NCI-H1048 (cell line): Measurements from ENCODE around the gene DHFR.
A peak's percentile ranks its signal among the peaks of the same experiment; 100 is the strongest.
"Not testable (repeated sequence)": the region's sequence is repeated elsewhere in the genome, so short reads cannot be mapped to it uniquely, and the experiment has no call there.

Experiments
- DNase-seq: peaks from one replicate; lab custom pipeline; 2025; lab: John Stamatoyannopoulos, UW

The DHFR gene

GRCh38 chr5:80654391-80655230, at the start of gene DHFR, which contains the start of gene MSH3:
Gene DHFR, minus strand, starts transcription at chr5:80654983. Its CDS starts 494 bp downstream, at chr5:80654489.
Gene MSH3, plus strand, starts transcription at chr5:80654652. Its CDS starts 76 bp downstream, at chr5:80654728.
- DNase-seq: peak; percentile 71

DNA sequence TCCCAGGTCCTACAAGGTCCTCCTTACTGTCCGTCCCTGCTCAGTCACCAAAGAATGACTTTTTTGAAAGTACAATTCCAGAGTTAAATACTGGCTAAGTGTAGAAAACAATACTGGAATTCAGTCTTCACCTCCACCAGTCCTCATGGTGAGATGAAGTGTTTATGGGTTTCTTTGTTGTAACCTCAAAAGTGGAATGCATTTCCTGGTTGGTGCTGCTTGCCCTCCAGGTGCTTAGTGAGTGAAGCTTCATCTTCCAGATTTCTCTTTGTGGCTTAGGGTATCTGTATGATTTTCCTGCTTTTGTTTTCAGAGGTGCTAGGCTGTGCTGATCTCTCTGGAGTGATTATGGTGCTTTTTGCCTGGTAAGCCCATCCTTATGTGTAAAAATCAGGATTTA, 49.4 kb upstream of the DHFR start:
- DNase-seq: no peak

GRCh38 chr5:80703747-80704146, 49.0 kb upstream of the DHFR start:
- DNase-seq: no peak

- no peak for DNase-seq
These were observed 48.5 kb upstream of the DHFR start for GRCh38 chr5:80703291-80703690.

DNA sequence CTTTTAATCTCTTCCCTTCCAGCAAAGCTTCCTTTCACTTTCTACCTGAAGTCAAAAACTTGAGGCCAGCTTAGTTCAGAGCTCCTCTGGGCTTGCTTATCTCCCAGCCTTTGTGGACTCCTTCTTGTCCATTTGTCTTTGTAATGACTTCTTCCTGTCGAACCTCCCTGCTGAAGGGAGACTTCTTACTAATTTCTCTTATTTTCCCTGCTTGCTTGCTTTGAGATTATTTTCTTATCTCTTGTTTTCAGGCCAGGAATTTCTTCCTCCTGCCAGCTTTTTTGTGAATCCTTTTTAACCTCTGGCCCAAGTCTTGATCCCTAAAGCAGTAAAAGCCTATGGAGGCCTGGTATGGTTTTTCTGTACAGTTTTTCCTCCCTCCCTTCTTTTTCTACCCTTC, 46.8 kb upstream of the DHFR start:
- no peak for DNase-seq

DNA sequence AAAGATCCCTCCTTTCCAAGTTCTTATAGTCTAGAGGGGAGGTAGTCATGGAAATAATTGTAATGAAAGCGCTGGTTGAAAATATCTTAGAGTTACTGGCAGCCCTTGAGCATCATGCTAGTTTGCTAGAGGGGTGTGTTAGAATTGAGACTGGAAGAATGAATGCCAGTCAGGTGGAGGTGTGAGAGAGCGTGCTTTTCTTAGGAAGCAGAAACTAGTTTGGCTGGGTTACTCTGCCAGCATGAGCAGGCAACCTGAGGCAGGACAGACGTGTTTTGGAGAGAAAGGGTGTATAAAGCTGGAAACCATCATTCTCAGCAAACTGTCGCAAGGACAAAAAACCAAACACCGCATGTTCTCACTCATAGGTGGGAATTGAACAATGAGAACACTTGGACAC, 43.6 kb upstream of the DHFR start:
- DNase-seq: no peak

DNA sequence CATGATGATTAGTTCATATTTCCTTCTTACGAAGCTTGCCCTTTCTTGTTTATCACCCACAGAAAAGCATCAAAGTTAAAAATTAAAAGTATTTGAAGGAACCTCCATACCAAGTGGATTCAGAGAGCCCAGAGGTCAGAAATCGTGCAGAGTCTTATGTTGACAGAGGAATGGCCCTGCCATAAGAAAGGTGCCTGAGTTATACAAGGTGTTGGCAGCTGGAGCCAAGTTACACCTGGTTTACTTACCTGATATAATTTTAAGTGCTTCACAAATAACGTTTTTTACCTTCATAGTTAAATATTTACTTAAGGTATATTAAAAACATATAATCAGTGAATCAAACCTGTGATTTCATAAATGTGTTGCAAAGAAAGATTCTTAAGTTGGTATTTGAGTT, 42.3 kb upstream of the DHFR start:
- DNase-seq: no peak

- no peak for DNase-seq
These were observed 41.7 kb upstream of the DHFR start for GRCh38 chr5:80696450-80696849.

- DNase-seq: no peak
These were observed 40.9 kb upstream of the DHFR start for GRCh38 chr5:80695666-80696065.

GRCh38 chr5:80689627-80690026, 34.8 kb upstream of the DHFR start:
- no peak for DNase-seq

DNA sequence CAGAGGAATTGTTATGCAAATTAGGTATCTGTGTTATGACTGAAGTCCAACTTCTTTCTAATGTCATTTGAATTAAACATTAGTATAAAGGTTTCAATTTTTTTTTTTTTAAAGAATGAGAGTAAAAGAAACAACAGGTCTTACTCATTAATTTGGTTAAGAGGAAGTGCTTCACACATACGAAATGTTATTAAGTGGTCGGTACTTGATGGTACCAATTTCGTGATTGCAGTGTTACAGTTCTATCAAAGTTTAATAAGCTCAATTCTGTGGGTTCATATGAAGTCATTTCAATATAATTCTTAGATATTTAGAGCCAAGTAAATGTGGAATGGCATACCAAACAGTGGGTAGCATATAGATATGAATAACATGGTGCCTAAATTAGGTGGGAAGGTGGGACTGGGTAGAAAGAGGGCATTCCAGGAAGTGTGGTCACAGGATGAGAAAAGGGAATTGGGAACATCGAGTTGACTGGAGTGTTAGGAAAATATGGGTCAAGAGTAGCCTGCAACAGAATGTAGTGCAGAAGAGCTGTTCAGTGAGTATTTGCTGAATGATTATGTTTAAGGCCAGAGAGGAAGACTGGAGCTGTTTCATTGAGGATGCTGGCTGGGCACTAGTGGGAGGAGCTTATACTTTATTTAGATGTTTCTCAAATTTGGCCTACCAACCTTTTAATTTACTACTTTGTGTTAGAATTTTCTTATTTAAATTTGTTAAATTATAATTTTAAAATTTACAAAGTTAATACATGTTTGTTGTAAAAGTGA, 34.1 kb upstream of the DHFR start:
- no peak for DNase-seq

- DNase-seq: no peak
These were observed 32.0 kb upstream of the DHFR start for GRCh38 chr5:80686757-80687156.

- DNase-seq: no peak
These were observed 21.9 kb upstream of the DHFR start for GRCh38 chr5:80676706-80677105.

DNA sequence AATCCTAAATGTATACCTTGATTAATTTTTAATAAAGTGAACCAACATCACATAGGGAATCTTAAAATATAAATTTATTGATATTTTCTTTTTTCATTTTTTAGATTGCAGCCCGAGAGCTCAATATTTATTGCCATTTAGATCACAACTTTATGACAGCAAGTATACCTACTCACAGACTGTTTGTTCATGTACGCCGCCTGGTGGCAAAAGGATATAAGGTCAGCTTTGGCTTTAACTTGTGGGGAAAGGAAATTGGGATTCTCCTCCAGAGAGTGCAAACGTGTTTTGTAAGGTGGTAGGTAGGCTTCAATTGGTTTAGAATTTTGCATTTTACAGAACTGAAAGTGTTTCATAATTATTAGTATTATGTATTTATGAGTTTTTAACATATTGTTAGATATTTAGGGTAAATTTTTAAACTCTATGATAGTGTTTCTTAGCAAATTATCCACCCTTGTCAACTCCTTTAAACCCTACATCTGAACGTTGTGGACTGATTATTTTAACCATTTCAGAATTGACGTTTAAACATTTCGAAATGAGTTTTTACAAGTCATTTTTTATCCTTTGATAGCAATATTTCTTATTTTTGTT, 17.5 kb upstream of the DHFR start:
- peak; percentile 44 for DNase-seq

DNA sequence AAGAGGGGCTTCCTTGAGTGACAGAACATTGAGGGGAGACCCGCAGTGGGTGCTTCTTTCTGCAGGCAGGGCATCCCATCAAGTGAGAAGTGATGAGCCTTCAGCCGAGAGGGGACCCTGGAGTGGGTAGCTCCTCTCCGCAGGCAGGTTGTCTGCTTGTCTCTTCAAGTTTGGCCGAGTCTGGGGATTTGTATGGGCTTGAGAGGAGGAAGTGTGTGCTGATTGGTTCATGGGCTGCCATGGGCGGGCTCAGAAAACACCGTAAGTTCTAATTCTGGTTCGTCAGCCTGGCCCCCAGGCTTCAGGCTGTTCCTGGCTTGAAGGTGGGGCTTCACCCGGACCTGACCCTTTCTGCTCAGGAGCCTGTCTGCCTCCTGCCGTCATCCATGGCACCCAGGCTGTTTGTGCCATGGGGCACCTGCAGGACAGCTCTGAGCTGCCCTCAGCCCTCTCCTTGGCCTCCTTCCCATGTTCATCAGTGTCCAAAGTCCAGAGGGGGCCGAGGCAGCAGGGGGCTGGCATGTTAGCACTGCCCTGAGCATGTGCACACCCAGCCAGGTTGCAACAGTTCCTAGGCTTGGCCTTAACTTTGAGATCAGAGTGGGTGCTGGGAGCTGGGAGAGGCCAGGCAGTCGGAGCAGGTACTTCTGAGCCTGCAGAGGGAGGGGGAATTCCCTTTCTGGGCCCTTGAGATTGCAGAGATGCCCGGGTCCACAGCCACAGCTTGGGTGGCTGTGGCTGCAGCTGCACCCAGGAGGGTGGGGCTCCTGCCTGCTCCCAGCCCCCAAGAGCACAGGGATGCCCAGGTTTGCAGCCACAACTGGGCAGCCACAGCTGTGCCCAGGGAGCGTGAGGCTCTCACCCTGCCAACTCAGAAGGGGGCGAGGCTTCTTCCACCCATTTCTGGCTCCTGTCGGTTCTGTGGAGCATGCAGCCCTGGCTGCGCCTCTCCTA, 13.5 kb upstream of the DHFR start:
- no peak for DNase-seq

DNA sequence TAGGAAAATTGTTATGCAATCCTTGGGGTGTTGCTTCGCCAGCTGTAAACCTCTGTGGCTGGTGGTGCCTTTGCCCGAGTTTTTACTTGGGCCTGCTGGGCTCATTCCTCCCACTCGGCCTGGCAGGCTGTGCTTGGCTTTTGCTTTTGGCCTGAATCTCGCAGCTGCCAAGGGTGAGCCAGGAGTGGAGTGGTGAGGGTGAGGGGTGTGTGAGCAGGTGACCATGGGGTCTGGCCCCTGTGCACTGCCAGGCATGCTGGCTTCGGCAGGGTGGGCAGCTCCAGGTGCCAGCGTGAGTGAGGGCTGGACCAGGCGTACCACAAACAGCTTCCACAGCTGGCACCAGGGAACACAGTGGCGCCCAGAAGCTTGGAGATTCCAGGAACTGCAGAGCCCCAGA, 12.6 kb upstream of the DHFR start:
- DNase-seq: no peak

DNA sequence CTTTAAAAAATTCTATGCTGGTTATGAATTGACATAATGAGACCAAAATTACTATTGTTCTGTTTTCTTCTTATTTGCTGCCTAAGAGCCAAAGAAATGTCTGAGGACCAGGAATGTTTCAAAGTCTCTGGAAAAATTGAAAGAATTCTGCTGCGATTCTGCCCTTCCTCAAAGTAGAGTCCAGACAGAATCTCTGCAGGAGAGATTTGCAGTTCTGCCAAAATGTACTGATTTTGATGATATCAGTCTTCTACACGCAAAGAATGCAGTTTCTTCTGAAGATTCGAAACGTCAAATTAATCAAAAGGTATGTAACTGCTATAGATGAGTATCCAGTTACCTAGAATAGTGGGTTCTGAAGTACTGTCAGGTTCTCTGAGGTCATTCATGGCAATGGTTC, 10.3 kb upstream of the DHFR start:
- no peak for DNase-seq

- DNase-seq: no peak
These were observed 7.3 kb upstream of the DHFR start for GRCh38 chr5:80662108-80662507.

DNA sequence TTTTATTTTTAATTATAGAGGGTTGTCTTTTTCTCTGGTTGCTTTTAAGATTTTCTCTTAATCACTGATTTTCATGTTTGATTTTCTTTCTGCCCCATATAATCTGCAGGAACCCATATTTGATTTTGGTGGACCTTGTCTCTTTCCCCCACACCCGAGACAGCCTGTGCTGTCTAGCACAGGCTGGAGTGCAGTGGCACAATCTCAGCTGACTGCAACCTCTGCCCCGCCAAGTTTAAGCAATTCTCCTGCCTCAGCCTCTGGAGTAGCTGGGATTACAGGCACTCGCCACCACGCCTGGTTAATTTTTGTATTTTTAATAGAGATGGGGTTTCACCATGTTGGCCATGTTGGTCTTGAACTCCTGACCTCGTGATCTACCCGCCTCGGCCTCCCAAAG, 5.9 kb upstream of the DHFR start:
- not testable (repeated sequence) for DNase-seq

DNA sequence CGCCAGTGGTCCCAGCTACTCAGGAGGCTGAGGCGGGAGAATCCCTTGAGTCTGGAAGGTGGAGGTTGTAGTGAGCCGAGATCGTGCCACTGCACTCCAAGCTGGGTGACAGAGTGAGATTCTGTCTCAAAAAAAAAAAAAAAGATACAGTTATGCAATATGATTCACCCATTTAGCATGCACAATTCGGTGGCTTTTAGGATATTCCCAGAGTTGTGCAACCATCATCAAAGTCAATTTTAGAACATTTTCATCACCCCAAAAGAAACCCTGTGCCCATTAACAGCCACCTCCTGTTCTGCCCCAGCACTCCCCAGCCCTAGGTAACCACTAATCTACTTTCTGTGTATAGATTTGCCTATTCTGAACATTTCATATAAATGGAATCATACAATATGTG, 4.3 kb upstream of the DHFR start:
- no peak for DNase-seq

DNA sequence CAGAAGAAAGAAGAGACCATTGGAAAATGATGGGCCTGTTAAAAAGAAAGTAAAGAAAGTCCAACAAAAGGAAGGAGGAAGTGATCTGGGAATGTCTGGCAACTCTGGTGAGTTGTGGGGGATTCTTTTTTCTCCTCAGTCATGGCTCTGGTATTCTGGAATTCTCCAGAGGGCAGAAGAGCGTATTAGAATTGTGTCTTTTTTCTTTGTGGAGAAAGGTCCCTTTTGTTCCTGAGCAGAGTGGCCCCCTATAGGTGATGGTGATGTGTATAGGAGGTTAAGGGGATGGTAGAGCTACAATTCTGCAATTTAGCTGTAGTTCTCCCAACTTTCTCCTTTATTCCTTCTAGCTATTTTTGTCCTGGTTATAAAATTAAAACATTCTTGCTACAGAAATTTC, 1.6 kb upstream of the DHFR start:
- no peak for DNase-seq
